Neural progenitor cell (in vitro differentiated cells): ENCODE measurements around the gene WSCD2.

Experiments used
- EZH2 ChIP-seq: fragments of 200-600 bp; sonication (generic); IDR thresholded peaks from 2 replicates; pipeline ENCODE4 v1.6.1; 2017; ENCODE audit warnings: antibody characterized with exemption, mild to moderate bottlenecking, moderate library complexity
- EZH2phosphoT487 ChIP-seq: fragments of 200-600 bp; sonication (generic); IDR thresholded peaks from 2 replicates; pipeline ENCODE4 v1.6.1; 2017; ENCODE audit warnings: antibody characterized with exemption

- TF ChIP-seq EZH2phosphoT487 = no peak
- no peak for TF ChIP-seq EZH2
These were observed 24.4 kb upstream of the WSCD2 start for GRCh38 chr12:108104657-108105056.
